ACC112 (cell line): ENCODE data around the gene PEAK3.

Experiments used
- H2AFZ ChIP-seq: fragments of 200-600 bp; sonication (generic); one replicate; pipeline ENCODE4 v1.6.0; 2017; ENCODE audit warnings: antibody characterized with exemption, low read length; ENCODE audit not compliant: unreplicated experiment
- H3K27ac ChIP-seq: fragments of 200-600 bp; sonication (generic); 2 replicates; pipeline ENCODE4 v1.5.1; 2014; ENCODE audit warnings: low read depth, mild to moderate bottlenecking, antibody characterized with exemption, low read length, moderate library complexity
- H3K27me3 ChIP-seq: fragments of 200-600 bp; sonication (generic); 2 replicates; pipeline ENCODE4 v1.6.1; 2014; ENCODE audit warnings: mild to moderate bottlenecking, antibody characterized with exemption, low read length, moderate library complexity, mixed read lengths; ENCODE audit not compliant: insufficient read depth
- H3K36me3 ChIP-seq: fragments of 200-600 bp; sonication (generic); 2 replicates; pipeline ENCODE4 v1.6.1; 2016; ENCODE audit warnings: mild to moderate bottlenecking, antibody characterized with exemption, low read length, moderate library complexity, mixed read lengths; ENCODE audit not compliant: insufficient read depth
- H3K4me1 ChIP-seq: fragments of 200-600 bp; sonication (generic); one replicate; pipeline ENCODE4 v1.6.1; 2016; ENCODE audit warnings: low read length, mixed read lengths; ENCODE audit not compliant: insufficient read depth, unreplicated experiment, control insufficient read depth
- H3K4me3 ChIP-seq: fragments of 200-600 bp; sonication (generic); 2 replicates; pipeline ENCODE4 v1.5.1; 2014; ENCODE audit warnings: mild to moderate bottlenecking, low read depth, low read length
- H3K79me2 ChIP-seq: fragments of 200-600 bp; sonication (generic); one replicate; pipeline ENCODE4 v1.6.0; 2016; ENCODE audit warnings: low read length; ENCODE audit not compliant: control insufficient read depth, unreplicated experiment, insufficient read depth

The PEAK3 gene

DNA sequence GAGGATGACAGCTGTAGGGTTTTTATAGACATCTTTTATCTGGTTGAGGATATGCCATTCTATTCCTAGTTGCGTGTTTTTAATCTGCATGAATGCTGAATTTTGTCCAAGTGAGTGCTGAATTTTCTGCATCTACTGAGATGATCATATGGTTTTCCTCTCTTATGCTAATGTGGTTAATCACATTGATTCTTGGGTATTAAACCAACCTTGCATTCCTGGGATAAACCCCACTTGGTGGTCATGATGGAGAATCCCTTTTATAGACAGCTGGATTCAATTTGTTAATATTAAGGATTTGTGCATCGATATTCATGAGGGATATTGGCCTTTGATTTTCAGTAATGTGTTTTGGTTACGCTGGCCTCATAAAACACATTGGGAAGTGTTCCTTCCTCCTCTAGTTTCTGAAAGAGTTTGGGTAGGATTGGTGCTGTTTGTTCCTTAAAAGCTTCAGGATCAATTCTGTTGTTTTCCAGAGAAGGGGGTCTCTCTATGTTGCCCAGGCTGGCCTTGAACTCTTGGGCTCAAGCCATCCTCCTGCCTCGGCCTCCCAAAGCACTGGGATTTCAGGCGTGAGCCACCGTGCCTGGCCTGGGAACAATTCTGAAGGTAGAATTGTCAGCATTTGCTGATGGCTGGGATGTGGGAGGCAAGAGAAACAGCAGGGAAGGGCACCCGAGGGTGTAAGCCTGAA, 33.3 kb upstream of the PEAK3 start:
- Histone ChIP-seq H3K27ac (no peak overlapping the region), H3K79me2 (no peaks in the 10 kb centered on the region), H3K36me3 (no peaks in the 10 kb centered on the region), H3K27me3 (no peaks in the 10 kb centered on the region), H3K4me1 (no peaks in the 10 kb centered on the region), H2AFZ (no peak overlapping the region), H3K4me3 (no peak overlapping the region)

DNA sequence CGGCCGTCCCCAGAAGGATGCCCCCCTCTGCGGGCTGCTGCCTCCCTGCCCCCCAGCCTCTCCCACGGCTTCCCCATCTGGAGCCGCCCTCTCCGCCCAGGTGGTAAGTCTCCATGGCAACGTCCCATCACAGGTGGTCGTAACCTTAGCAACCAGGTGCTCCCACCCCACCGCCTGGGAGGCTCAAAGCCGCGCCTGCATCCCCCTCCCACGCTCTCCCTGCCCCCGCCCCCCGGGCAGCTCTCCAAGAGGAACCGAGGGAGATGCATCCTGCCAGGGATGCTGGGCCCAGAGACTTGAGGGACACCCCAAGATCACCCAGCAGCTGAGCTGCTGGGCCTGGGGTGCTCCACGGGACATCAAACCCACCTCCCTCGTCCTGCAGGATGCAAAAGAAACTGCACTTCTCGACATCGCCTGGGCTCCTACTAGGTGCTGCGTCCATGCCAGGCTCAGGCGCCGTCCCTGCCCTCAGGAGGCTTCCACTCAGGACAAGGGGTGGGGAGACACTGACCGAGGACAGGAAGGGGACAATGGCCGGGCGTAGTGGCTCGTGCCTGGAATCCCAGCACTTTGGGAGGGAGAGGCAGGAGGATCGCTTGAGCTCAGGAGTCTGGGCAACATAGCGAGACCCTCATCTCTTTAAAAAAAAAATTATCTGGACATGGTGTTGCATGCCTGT, 31.0 kb upstream of the PEAK3 start:
- peaks cover 6% of the 10 kb centered on the region for H3K4me1 ChIP-seq
- H3K27ac ChIP-seq = no peak overlapping the region
- H3K36me3 ChIP-seq = no peaks in the 10 kb centered on the region
- no peaks in the 10 kb centered on the region for H3K27me3 ChIP-seq
- no peak overlapping the region for H3K4me3 ChIP-seq
- no peak overlapping the region for H2AFZ ChIP-seq
- H3K79me2 ChIP-seq = no peaks in the 10 kb centered on the region

DNA sequence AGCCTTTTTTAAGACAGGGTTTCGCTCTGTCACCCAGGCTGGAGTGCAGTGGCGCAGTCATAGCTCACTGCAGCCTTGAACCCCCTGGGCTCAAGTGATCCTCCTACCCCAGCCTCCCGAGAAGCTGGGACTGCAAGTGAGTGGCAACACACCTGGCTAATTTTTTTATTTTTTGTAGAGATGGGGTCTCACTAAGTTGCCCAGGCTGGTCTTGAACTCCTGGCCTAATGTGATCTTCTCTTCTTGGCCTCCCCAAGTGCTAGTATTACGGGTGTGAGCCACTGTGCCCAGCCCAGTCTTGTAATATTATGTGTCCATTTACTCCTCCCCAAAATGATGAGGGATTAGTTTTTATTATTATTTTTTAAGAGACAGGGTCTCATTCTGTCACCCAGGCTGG, 29.1 kb upstream of the PEAK3 start:
- Histone ChIP-seq H3K4me1 (peaks cover 6% of the 10 kb centered on the region), H3K27ac (no peak overlapping the region), H3K27me3 (peaks cover 14% of the 10 kb centered on the region)

DNA sequence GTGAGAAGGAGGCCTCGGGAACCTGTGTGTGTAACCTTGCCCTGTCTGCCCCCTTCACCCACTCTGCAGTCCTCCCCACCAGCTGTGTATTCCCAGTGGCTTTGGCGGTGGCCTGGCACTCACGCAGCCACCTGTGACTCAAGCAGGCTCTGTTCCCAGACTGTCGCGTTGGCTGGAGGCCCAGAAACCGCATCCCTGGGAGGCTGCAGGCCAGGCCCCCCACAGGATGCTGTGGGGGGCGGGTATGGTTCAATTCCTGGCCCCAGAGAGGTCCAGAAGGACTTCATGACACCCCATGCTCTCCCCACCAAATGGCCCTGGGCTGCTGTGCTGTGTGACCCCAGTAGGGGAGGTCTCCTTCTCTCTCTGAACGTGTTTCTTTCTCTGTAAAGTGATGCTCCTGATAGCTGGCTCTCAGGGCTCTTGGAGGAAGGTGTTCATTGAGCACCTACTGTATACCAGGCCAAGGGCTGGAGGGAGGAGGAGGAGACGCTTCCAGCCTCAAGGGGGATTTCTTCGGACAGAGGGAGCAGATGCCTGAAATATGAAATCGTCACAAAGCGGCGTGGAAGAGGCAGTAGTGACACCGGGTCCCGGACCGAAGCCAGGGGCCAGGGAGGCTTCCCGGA, 27.9 kb upstream of the PEAK3 start:
- peaks cover 6% of the 10 kb centered on the region for H3K4me1 ChIP-seq
- no peak overlapping the region for H3K27ac ChIP-seq
- no peaks in the 10 kb centered on the region for H3K79me2 ChIP-seq
- no peak overlapping the region for H3K4me3 ChIP-seq
- H3K36me3 ChIP-seq = no peaks in the 10 kb centered on the region
- H2AFZ ChIP-seq = no peak overlapping the region
- H3K27me3 ChIP-seq = peaks cover 14% of the 10 kb centered on the region

More for the DNA sequence above, 29.1 kb upstream of the PEAK3 start:
- Histone ChIP-seq H3K79me2 (no peaks in the 10 kb centered on the region), H3K36me3 (no peaks in the 10 kb centered on the region), H3K4me3 (no peak overlapping the region), H2AFZ (no peak overlapping the region)

DNA sequence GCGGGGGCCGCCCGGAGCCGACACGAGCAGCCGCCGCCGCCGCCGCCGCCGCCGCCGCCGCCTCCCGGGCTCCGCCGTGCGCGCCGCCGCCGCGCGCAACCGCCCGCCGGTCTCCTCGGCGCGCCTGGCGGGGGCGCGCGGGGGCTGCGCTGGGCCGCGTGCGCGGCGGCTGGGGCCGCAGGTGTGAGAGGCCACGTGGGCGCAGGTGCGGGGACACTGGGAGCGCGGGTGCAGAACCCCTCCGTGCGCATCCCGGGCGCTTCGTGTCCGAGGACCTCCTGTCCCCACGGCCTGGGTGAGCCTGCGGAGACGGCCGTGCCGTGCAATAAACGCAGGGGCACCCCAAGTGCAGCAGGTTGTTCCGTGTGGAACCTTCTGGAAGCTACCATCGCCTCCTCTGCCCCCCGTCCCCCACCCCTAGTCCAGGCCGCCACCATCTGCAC, 26.2 kb upstream of the PEAK3 start, which contains the start of gene LINGO3:
Gene LINGO3 (minus strand): TSS at position 41 of the 443 bp plus-strand sequence. CDS start 16,378 bp downstream, outside the sequence.
- Histone ChIP-seq H3K79me2 (no peaks in the 10 kb centered on the region), H3K27me3 (peaks cover 14% of the 10 kb centered on the region), H3K36me3 (no peaks in the 10 kb centered on the region), H3K27ac (no peak within 1 kb of the TSS), H2AFZ (no peak within 1 kb of the TSS), H3K4me1 (peaks cover 6% of the 10 kb centered on the region), H3K4me3 (no peak within 1 kb of the TSS)

DNA sequence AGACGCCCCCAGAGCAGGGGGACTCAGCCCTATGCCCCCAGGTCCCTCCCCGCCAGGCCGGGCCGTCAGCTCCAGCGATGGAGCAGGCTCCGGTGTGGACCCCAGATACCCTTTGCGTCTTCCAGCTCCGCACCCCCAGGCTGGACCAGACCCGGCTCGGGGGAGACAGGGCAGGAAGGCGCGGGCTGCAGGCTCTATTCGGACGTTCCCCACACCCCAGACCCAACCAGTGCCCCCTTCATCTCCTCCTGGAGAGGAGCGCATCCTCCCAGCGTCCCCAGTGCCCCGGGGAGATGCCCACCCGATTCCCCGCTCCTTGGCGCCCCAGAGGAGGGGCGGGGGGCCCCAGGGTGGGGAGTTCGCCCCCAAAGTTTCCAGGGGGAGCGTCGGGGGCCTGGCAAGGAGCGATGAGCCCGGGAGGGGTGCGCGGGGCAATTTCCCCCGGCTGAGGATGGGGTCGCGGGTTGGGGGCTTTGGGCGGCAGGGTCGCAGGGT, 25.6 kb upstream of the PEAK3 start:
- no peak overlapping the region for H3K4me3 ChIP-seq

DNA sequence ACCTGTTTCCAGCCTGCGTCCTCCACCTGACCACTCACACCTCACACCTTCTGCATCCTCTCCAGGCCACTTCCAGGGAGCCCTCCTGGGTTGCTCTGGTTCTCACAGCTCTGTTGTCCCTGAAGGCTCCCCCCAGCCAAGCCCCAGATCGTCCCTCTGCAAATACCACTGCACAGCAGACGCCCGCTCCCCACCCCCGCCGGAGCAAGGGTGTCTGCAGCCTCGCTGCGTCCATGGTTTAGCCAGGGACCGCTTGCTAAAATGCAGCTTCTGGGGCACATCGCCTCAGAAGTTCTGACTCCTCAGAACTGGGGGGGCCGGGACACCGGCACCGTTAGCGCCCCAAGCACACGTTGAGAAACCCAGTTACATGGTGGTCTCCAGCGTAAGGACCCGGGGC, 25.0 kb upstream of the PEAK3 start:
- Histone ChIP-seq H3K4me3 (no peak overlapping the region), H3K27ac (no peak overlapping the region), H3K27me3 (peaks cover 14% of the 10 kb centered on the region)

More for the DNA sequence above, 25.6 kb upstream of the PEAK3 start:
- H2AFZ ChIP-seq = no peak overlapping the region
- no peaks in the 10 kb centered on the region for H3K79me2 ChIP-seq
- H3K36me3 ChIP-seq = no peaks in the 10 kb centered on the region
- no peak overlapping the region for H3K27ac ChIP-seq
- peaks cover 14% of the 10 kb centered on the region for H3K27me3 ChIP-seq
- peaks cover 6% of the 10 kb centered on the region for H3K4me1 ChIP-seq

DNA sequence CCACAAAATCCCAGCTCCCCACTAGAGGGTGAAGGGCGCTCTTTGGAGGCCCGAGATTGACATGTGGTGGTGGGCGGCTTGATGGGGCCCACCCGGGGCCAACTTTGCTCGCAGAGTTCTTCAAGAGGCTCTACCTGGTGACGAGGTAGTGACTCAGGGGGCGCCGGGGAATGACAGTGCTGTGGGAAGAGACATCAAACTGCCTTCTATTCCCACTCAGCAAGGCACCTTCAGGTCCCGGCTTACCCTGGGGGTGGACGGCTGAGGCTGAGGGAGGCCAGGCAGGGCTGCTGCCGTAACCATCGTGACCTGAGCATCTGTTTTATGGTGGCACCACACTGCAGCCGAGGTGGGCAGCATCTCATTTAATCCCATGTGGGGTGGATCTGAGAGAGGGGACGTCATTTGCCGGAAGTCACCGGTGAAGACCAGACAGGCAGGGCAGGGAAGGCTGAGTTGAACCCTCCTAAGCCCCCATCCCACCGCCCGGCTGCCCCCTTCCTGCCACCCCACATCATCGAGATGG, 24.4 kb upstream of the PEAK3 start:
- Histone ChIP-seq H3K4me3 (no peak overlapping the region), H3K27me3 (peaks cover 14% of the 10 kb centered on the region)

More for the DNA sequence above, 25.0 kb upstream of the PEAK3 start:
- Histone ChIP-seq H3K36me3 (no peaks in the 10 kb centered on the region), H3K79me2 (no peaks in the 10 kb centered on the region), H3K4me1 (peaks cover 6% of the 10 kb centered on the region), H2AFZ (no peak overlapping the region)

DNA sequence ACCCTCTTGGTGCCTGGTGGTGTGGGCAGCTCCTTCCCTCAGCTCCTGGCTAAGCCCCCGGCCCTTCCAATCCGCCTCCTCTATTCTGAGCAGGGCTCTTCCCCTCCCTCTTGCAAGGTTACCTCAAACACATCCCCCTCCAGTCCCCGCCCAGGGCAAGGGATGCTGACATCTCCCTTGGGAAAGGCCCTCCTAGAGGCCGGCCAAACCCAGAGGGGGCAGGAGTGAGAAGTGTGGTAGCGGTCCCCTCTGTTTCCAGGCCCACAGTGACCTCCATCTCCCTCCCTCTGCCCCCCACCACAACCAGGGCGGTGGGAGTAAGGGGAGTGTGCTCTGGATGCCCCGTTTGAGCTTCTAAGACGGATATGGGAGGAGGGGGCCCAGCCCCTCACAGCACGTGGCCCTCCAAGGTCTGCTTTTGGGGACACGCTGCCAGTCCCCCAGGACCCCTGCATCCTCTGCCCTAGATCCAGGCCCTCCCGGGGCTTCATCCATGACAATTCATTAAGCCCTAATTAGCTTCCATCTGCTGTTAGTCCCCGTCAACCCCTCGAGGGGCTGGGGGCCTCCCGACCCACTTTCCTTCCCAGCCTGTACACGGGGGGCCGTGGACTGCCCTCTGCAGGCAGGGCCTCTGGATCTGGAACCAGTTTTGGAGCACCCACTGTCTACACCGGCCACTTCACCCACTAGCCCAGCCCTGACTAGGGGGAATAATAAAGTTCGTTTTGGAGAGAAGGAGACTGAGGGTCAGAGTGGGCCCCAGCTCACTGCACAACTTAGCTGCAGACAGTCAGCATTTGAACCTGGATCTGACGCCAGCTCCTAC, 23.7 kb upstream of the PEAK3 start:
- H3K27ac ChIP-seq = no peak overlapping the region

More for the DNA sequence above, 24.4 kb upstream of the PEAK3 start:
- Histone ChIP-seq H2AFZ (no peak overlapping the region), H3K79me2 (no peaks in the 10 kb centered on the region), H3K4me1 (peaks cover 6% of the 10 kb centered on the region), H3K27ac (no peak overlapping the region), H3K36me3 (no peaks in the 10 kb centered on the region)

More for the DNA sequence above, 23.7 kb upstream of the PEAK3 start:
- no peak overlapping the region for H2AFZ ChIP-seq
- peaks cover 6% of the 10 kb centered on the region for H3K4me1 ChIP-seq
- no peak overlapping the region for H3K4me3 ChIP-seq
- H3K79me2 ChIP-seq = no peaks in the 10 kb centered on the region
- no peaks in the 10 kb centered on the region for H3K36me3 ChIP-seq
- peaks cover 14% of the 10 kb centered on the region for H3K27me3 ChIP-seq
